Measurements from ENCODE around the gene STX8. TPM values are rescaled to one million over a fixed set of nuclear protein-coding genes. Genes with fewer than 3 reads are reported as not detected.

The STX8 gene
- total RNA-seq, 8 experiments from 2014 or later = 44.1 to 98.1 (median 63.8) TPM

- no peak overlapping the region for H3K4me3 ChIP-seq
- 15 to 78% (median 50%) methylated on average over 1 to 5 of the region's 5 CpGs; no CpG with 5 or more reads in 3 of the 10 experiments for WGBS, 10 experiments
- H3K4me1 ChIP-seq (replicated peaks in 1 of 2) = peaks cover 22 to 23% of the 10 kb centered on the region in 2 donors
- H3K27ac ChIP-seq = no peak overlapping the region
- in situ Hi-C loops (cut with MboI; ENCODE audit: low pct_unique_long_range_greater_than_20kb in 2 of 9, low sequenced_read_pairs in 9 of 9, unreplicated experiment in 9 of 9) = no loop called here
- peak in 2 of 8 experiments; percentile 84 to 87 for ATAC-seq (replicated peaks in 6 of 8)
Observed at GRCh38 chr17:9217151-9218056, 358.2 kb downstream of the STX8 start.

- ATAC-seq (replicated peaks in 6 of 8) = no peak
- in situ Hi-C loops (cut with MboI; ENCODE audit: low pct_unique_long_range_greater_than_20kb in 2 of 9, low sequenced_read_pairs in 9 of 9, unreplicated experiment in 9 of 9) = no loop called here
- H3K4me1 ChIP-seq (replicated peaks in 1 of 2) = peaks cover 7 to 13% of the 10 kb centered on the region in 2 donors
- H3K4me3 ChIP-seq = no peak overlapping the region
- H3K27ac ChIP-seq = no peak overlapping the region
Observed at GRCh38 chr17:9215465-9215864, 360.2 kb downstream of the STX8 start.

DNA sequence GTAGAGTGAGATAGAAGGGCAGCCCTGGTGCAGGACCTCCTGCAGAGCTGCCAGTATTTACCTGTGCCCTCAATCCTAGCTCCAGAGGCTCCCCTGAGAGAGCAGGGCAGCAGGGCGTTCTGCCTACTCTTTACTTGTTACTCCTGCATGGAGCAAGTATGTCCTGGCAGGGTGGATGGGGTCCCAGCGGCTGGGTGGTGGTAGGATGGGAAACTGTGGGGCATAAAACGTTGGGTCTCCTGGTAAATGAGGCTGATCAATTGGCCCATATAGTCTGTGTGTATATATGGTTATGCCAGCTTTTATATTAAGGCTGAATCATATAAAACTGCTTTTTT, 362.3 kb downstream of the STX8 start:
- H3K27ac ChIP-seq = no peak overlapping the region

DNA sequence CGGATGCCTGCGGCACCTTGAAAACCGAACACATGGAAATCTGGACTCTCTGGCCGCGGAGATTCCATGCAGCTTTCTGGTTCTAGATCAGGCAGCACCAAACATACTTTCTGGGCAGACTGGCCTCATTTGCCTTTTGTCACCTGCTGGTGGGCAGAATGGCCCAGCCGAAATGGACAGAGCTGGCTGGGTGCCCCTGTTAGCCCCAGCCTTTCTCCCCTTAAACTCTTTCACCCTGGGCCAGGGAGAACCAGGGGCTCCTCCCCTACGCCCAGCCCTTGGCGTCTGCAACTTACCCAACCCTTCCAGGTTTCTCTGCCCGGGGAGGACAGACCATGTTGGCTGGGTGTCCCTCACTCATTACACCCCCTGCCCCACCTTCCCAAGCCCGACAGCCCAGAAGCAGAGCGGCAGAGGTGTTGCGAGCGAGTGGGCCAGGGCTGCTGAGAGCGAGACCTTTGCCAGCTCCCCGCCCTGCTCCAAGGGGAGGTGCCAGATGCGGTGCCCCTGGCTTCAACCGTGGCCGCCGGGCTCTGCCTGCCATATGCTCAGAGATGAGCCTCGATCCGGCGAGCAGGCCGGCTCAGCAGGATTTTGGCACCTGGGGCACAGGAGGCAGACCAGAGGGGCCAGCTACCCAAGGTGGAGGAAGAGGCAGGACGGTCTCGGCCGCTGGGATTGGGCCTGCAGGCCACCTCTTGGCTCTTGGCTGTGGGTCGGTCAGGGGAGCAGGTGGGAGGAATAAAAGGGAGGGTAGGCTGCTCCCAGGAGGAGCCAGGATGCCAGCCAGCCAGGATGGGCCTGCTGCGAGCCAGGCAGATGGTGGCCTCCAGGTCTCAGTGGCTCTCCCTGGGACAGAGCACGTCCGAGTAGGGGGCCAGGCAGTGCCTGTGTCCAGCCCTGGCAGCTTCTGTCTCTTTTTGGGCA, 363.0 kb downstream of the STX8 start:
- no peak overlapping the region for H3K27ac ChIP-seq
- no peak overlapping the region for H3K4me3 ChIP-seq
- peak in 1 of 8 experiments; percentile 6 for ATAC-seq (replicated peaks in 6 of 8)
- WGBS, 10 experiments = 58 to 100% (median 89%) methylated on average over 1 to 8 of the region's 30 CpGs; no CpG with 5 or more reads in 4 of the 10 experiments
- in situ Hi-C loops (cut with MboI; ENCODE audit: low pct_unique_long_range_greater_than_20kb in 2 of 9, low sequenced_read_pairs in 9 of 9, unreplicated experiment in 9 of 9) = no loop called here
- H3K4me1 ChIP-seq (replicated peaks in 1 of 2) = peaks cover 3 to 5% of the 10 kb centered on the region in 2 donors

More for the DNA sequence above, 362.3 kb downstream of the STX8 start:
- 76 to 80% (median 80%) methylated on average over 1 to 3 of the region's 3 CpGs; no CpG with 5 or more reads in 7 of the 10 experiments for WGBS, 10 experiments
- in situ Hi-C loops (cut with MboI; ENCODE audit: low pct_unique_long_range_greater_than_20kb in 2 of 9, low sequenced_read_pairs in 9 of 9, unreplicated experiment in 9 of 9) = no loop called here
- no peak for ATAC-seq (replicated peaks in 6 of 8)
- peaks cover 3 to 5% of the 10 kb centered on the region in 2 donors for H3K4me1 ChIP-seq (replicated peaks in 1 of 2)
- H3K4me3 ChIP-seq = no peak overlapping the region

DNA sequence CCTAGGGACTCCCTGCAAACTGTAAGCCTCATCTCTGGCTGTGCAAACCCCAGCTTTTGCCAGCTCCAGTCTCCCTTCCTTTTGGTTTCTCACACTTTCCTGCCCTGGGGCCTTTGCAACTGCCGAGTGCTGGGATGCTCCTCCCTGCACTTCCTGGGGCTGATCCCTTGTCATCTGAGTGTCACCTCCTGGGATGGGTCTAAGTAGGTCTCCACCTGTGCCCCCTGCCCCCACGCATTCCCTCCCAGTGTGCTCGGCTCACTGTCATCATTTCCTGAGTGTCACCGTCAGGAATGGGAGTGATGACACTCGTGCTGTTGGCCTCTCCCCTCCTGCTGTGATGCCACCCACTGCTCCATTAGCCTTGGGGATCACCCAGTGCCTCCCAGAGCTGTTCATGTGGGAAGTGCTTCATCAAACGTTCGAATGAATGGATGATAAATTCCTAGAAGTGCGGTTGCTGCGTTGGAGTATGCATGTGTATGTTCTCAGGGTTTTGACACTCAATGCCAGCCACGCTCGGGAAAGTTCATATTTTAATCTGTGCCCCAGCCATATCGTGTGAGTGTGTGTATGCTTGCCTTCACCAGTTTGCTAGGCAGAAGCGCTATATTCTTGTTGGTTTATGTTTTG, 364.4 kb downstream of the STX8 start:
- 54 to 93% (median 77%) methylated on average over 3 to 13 of the region's 13 CpGs for whole genome bisulfite sequencing, 10 experiments
- Histone ChIP-seq H3K27ac (no peak overlapping the region), H3K4me1 (replicated peaks in 1 of 2) (peaks cover 11 to 13% of the 10 kb centered on the region in 2 donors), H3K4me3 (no peak overlapping the region)
- in situ Hi-C loops (cut with MboI; ENCODE audit: low pct_unique_long_range_greater_than_20kb in 2 of 9, low sequenced_read_pairs in 9 of 9, unreplicated experiment in 9 of 9) = no loop called here
- peak; percentile 32 to 90 (median 44) for ATAC-seq (replicated peaks in 6 of 8)

DNA sequence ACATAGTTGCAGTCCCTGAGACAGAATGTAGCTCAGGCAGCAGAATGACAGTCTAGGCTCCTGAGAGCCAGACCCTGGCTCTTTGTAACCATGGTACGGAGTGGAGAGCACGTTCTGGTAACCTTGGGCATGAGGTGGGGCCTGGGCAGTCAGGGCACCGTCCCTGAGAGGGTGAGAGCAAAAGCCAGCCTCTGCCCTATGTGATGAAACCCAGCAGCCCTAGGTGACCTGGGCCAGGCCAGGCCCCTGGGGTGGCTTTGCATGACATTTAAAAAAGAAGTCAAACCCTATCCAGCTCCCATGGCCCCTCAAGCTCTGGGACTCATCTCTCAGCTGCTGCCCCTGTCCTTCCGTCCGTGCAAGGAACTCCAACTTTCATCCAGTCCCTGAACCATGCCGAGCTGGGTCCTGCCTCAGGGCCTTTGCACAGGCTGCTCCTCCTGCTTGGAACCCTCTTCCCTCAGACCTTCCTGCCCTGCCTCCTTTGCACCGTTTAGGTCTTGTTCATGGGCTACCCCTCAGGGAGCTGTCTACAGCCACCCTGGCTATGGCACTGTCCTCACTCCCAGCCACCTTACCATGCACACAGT, 365.7 kb downstream of the STX8 start:
- WGBS, 10 experiments = 86 to 100% (median 92%) methylated on average over 1 to 5 of the region's 7 CpGs; no CpG with 5 or more reads in 5 of the 10 experiments
- Histone ChIP-seq H3K4me3 (no peak overlapping the region), H3K27ac (no peak overlapping the region), H3K4me1 (replicated peaks in 1 of 2) (peaks cover 17 to 24% of the 10 kb centered on the region in 2 donors)
- no peak for ATAC-seq (replicated peaks in 6 of 8)
- in situ Hi-C loops (cut with MboI; ENCODE audit: low pct_unique_long_range_greater_than_20kb in 2 of 9, low sequenced_read_pairs in 9 of 9, unreplicated experiment in 9 of 9) = no loop called here

DNA sequence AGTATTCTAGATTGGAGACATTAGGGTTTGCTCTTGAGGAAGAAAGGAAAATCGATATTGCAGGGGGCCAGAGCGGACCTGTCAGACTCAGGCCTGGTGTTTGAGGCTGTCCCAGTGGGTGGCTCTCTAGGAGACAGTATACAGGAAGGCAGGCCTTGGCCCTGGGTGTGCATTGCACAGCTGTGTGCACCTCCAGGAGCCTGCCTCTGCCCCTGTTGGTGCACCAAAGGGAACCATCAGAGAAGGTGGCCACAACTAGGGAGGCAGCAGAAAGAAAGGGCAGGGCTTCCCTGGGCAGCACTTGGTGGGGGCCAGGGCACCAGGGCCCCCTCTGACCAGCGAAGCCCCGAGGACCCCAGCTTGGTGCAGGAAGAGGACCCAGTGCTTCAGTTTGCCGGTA, 366.3 kb downstream of the STX8 start:
- ATAC-seq (replicated peaks in 6 of 8) = no peak
- WGBS, 10 experiments = 100% methylated on average over 1 to 2 of the region's 5 CpGs; no CpG with 5 or more reads in 7 of the 10 experiments
- Histone ChIP-seq H3K27ac (no peak overlapping the region), H3K4me1 (replicated peaks in 1 of 2) (peaks cover 17 to 24% of the 10 kb centered on the region in 2 donors), H3K4me3 (no peak overlapping the region)
- in situ Hi-C loops (cut with MboI; ENCODE audit: low pct_unique_long_range_greater_than_20kb in 2 of 9, low sequenced_read_pairs in 9 of 9, unreplicated experiment in 9 of 9) = no loop called here

DNA sequence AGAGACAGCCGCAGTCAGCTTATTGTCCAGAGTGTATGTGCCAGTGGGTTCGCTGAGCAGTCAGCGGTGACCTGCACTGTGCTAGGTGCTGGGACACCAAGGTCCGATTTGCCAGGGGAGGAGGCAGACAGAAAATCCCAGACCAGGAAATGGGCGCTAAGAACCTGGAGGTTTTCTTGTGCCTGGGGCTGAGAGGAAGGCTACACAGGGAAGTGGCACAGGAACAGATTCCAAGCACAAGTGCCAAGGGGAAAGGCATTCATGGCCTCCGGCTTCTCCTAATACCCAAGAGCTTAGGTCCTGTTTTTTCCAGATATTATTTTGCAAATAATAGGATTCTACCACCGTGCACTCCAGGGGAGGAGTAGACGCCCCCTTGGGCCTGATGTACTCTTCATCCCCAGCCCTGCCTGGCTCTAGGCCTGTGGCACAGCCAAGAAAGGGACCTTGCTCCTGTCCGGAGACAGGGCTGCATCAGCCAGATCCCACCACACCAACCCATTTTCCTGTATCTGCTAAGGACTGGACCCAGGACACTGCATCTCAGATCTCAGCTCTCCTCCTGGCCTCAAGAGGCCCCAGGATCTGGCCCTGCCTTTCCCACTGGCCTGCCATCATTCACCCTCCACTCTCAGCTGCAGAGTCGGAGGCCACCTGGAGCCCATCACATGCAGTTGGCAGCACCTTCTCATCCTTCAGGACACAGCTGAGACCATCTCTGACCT, 367.1 kb downstream of the STX8 start:
- Histone ChIP-seq H3K27ac (no peak overlapping the region), H3K4me1 (replicated peaks in 1 of 2) (peaks cover 17 to 24% of the 10 kb centered on the region in 2 donors), H3K4me3 (no peak overlapping the region)
- in situ Hi-C loops (cut with MboI; ENCODE audit: low pct_unique_long_range_greater_than_20kb in 2 of 9, low sequenced_read_pairs in 9 of 9, unreplicated experiment in 9 of 9) = no loop called here
- 68 to 100% (median 94%) methylated on average over 1 to 7 of the region's 10 CpGs; no CpG with 5 or more reads in 4 of the 10 experiments for WGBS, 10 experiments
- ATAC-seq (replicated peaks in 6 of 8) = no peak

DNA sequence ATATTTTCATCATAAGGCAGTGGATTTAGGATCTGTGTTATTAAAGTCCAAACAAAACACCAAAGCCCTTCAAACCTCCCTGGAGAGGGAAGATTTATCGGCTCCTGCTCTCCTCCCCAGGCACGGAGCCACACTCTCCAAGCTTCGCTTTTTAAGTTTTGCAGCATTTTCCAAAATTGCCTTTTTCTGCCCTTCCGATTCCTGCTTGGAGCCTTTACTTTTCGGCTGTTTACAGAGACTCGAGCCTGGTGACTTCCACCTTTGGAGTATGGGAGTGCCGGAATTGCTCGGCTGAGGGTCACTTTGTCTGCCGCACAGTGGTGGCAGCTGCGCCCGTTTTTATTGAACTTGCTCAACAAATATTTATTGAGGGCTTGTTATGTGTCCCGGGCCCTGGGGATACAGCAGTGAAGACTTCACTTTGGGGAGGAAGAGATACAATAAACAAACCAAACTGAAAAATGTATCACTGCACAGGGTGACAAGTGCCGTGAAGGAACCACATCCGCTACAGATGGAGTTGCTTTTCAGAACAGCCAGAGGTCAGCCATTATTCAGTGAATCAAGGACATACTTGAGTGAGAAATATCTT, 368.8 kb downstream of the STX8 start:
- 50 to 81% (median 68%) methylated on average over 1 to 12 of the region's 14 CpGs for WGBS, 10 experiments
- ATAC-seq (replicated peaks in 6 of 8) = peak in 2 of 8 experiments; percentile 10 to 52
- Histone ChIP-seq H3K27ac (no peak overlapping the region), H3K4me3 (no peak overlapping the region), H3K4me1 (replicated peaks in 1 of 2) (peaks cover 17 to 24% of the 10 kb centered on the region in 2 donors)
- in situ Hi-C loops (cut with MboI; ENCODE audit: low pct_unique_long_range_greater_than_20kb in 2 of 9, low sequenced_read_pairs in 9 of 9, unreplicated experiment in 9 of 9) = no loop called here

DNA sequence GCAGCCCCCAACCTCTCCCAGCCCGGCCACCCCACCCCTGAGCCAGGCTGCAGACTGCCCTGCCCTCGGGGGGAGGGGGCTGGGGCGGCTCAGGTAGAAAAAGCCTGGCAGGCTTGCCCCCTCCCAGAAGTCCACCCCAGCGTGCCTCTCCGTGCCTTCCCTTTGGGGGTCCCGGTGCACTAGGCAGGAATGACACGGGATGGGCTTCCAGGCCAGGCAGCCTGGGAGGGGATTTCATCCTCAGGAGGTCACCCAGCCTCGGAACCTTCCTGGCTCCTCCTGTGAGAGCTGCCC, 369.3 kb downstream of the STX8 start:
- in situ Hi-C loops (cut with MboI; ENCODE audit: low pct_unique_long_range_greater_than_20kb in 2 of 9, low sequenced_read_pairs in 9 of 9, unreplicated experiment in 9 of 9) = no loop called here
- WGBS, 10 experiments = 26 to 50% methylated on average over 2 to 3 of the region's 8 CpGs; no CpG with 5 or more reads in 8 of the 10 experiments
- ATAC-seq (replicated peaks in 6 of 8) = peak in 5 of 8 experiments; percentile 12 to 44 (median 15)
- Histone ChIP-seq H3K27ac (no peak overlapping the region), H3K4me1 (replicated peaks in 1 of 2) (peaks cover 19 to 24% of the 10 kb centered on the region in 2 donors), H3K4me3 (no peak overlapping the region)

DNA sequence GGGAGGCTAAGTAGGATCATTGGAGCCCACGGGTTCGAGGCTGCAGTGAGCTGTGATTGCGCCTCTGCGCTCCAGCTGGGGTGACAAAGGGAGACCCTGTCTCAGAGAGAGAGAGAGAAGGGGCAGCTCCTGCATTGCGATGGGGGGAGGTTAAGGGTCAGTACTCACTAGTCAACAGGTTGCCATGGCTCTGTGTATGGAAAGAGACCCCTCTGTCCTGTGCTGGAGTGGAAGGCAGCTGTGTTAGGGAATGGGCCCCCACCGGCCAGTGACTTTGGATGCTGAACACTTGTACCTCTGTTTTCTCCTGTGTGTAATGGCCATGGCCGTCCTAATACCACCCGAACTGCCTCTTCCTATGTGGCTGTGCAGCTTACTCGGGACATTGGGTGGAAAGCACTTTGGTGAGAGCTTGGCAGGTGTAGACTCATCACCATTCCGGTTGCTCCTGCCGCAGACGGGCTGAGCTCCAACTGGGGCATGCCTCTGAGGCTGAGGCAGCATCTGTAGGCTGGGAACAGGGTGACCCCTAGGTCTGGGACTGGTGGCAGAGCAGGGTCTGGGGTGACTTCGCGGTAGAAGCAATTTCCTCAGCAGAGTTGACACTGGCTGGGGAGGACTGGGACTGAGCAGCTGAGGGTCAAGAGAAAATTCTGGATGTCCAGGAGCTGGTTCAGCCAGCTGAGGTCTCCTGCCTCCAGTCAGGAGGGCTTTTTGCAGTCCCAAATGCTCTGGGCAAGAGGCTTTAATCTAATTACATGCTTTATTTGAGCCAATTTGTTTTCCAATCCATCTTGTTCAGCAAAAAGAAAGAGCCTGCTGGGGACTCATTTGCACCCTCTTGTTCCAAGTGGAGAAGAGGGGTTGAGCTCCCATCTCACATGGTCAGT, 369.9 kb downstream of the STX8 start:
- in situ Hi-C loops (cut with MboI; ENCODE audit: low pct_unique_long_range_greater_than_20kb in 2 of 9, low sequenced_read_pairs in 9 of 9, unreplicated experiment in 9 of 9) = no loop called here
- no peak overlapping the region for H3K4me3 ChIP-seq
- no peak overlapping the region for H3K27ac ChIP-seq
- peak in 5 of 8 experiments; percentile 30 to 60 (median 53) for ATAC-seq (replicated peaks in 6 of 8)
- 50 to 96% (median 67%) methylated on average over 1 to 6 of the region's 14 CpGs; no CpG with 5 or more reads in 2 of the 10 experiments for WGBS, 10 experiments
- peaks cover 19 to 25% of the 10 kb centered on the region in 2 donors for H3K4me1 ChIP-seq (replicated peaks in 1 of 2)
